ENCODE results near the gene CFAP69.

CFAP69 gene

GRCh38 chr7:90290244-90291113 is 45.5 kb downstream of the CFAP69 start:
- Histone ChIP-seq H3K4me1 (ENCODE audit: insufficient read depth, insufficient read length) (no peaks in the 10 kb centered on the region), H3K36me3 (ENCODE audit: insufficient read depth, insufficient read length, low read length) (no peaks in the 10 kb centered on the region), H3K9me3 (ENCODE audit: insufficient read depth, low read length) (peaks cover 6% of the 10 kb centered on the region; the same call in 1 of the 2 replicates), H3K4me3 (ENCODE audit: insufficient read length, low read depth) (no peak overlapping the region), H3K9ac (ENCODE audit: insufficient read length, low read depth) (no peak overlapping the region), H3K27me3 (ENCODE audit: insufficient read depth, insufficient read length) (no peaks in the 10 kb centered on the region)
- no peak for DNase-seq (ENCODE audit: low read depth, low spot score)
- no peak for TF ChIP-seq SUZ12 (IDR thresholded peaks at IDR 0.05; ENCODE audit: extremely low read depth, insufficient read depth, insufficient read length)

- DNase-seq (ENCODE audit: low read depth, low spot score), result peak; percentile 48
- no peaks in the 10 kb centered on the region for H3K4me1 ChIP-seq (ENCODE audit: insufficient read depth, insufficient read length)
- H3K4me3 ChIP-seq (ENCODE audit: insufficient read length, low read depth), result no peak overlapping the region
- H3K27me3 ChIP-seq (ENCODE audit: insufficient read depth, insufficient read length), result no peaks in the 10 kb centered on the region
- H3K9me3 ChIP-seq (ENCODE audit: insufficient read depth, low read length), result no peaks in the 10 kb centered on the region
- H3K36me3 ChIP-seq (ENCODE audit: insufficient read depth, insufficient read length, low read length), result no peaks in the 10 kb centered on the region
- H3K9ac ChIP-seq (ENCODE audit: insufficient read length, low read depth), result no peak overlapping the region
- TF ChIP-seq SUZ12 (IDR thresholded peaks at IDR 0.05; ENCODE audit: extremely low read depth, insufficient read depth, insufficient read length) (no peak), YY1 (IDR thresholded peaks at IDR 0.05; ENCODE audit: insufficient read depth, insufficient read length) (no peak), ZNF274 (IDR thresholded peaks at IDR 0.05; ENCODE audit: low read depth, low read length) (no peak)
These were observed 53.4 kb downstream of the CFAP69 start for GRCh38 chr7:90298145-90299038.

GRCh38 chr7:90303241-90303640 is 58.3 kb downstream of the CFAP69 start:
- no peak for DNase-seq (ENCODE audit: low read depth, low spot score)
- H3K9ac ChIP-seq (ENCODE audit: insufficient read length, low read depth), result no peak overlapping the region
- no peaks in the 10 kb centered on the region for H3K36me3 ChIP-seq (ENCODE audit: insufficient read depth, insufficient read length, low read length)
- H3K27me3 ChIP-seq (ENCODE audit: insufficient read depth, insufficient read length), result no peaks in the 10 kb centered on the region
- H3K4me3 ChIP-seq (ENCODE audit: insufficient read length, low read depth), result no peak overlapping the region
- TF ChIP-seq YY1 (IDR thresholded peaks at IDR 0.05; ENCODE audit: insufficient read depth, insufficient read length) (no peak), ZNF274 (IDR thresholded peaks at IDR 0.05; ENCODE audit: low read depth, low read length) (no peak), SUZ12 (IDR thresholded peaks at IDR 0.05; ENCODE audit: extremely low read depth, insufficient read depth, insufficient read length) (no peak)
- no peaks in the 10 kb centered on the region for H3K4me1 ChIP-seq (ENCODE audit: insufficient read depth, insufficient read length)
- H3K9me3 ChIP-seq (ENCODE audit: insufficient read depth, low read length), result no peaks in the 10 kb centered on the region

- no peaks in the 10 kb centered on the region for H3K4me1 ChIP-seq (ENCODE audit: insufficient read depth, insufficient read length)
- no peaks in the 10 kb centered on the region for H3K9me3 ChIP-seq (ENCODE audit: insufficient read depth, low read length)
- H3K36me3 ChIP-seq (ENCODE audit: insufficient read depth, insufficient read length, low read length), result no peaks in the 10 kb centered on the region
- H3K4me3 ChIP-seq (ENCODE audit: insufficient read length, low read depth), result no peak overlapping the region
- TF ChIP-seq YY1 (IDR thresholded peaks at IDR 0.05; ENCODE audit: insufficient read depth, insufficient read length), result no peak
- TF ChIP-seq SUZ12 (IDR thresholded peaks at IDR 0.05; ENCODE audit: extremely low read depth, insufficient read depth, insufficient read length), result no peak
- no peak for TF ChIP-seq ZNF274 (IDR thresholded peaks at IDR 0.05; ENCODE audit: low read depth, low read length)
- no peak overlapping the region for H3K9ac ChIP-seq (ENCODE audit: insufficient read length, low read depth)
- H3K27me3 ChIP-seq (ENCODE audit: insufficient read depth, insufficient read length), result no peaks in the 10 kb centered on the region
- no peak for DNase-seq (ENCODE audit: low read depth, low spot score)
These were observed 64.9 kb downstream of the CFAP69 start for GRCh38 chr7:90309872-90310271.

- Histone ChIP-seq H3K9me3 (ENCODE audit: insufficient read depth, low read length) (no peaks in the 10 kb centered on the region), H3K36me3 (ENCODE audit: insufficient read depth, insufficient read length, low read length) (no peaks in the 10 kb centered on the region), H3K4me3 (ENCODE audit: insufficient read length, low read depth) (no peak overlapping the region), H3K4me1 (ENCODE audit: insufficient read depth, insufficient read length) (no peaks in the 10 kb centered on the region), H3K9ac (ENCODE audit: insufficient read length, low read depth) (no peak overlapping the region), H3K27me3 (ENCODE audit: insufficient read depth, insufficient read length) (no peaks in the 10 kb centered on the region)
- no peak for DNase-seq (ENCODE audit: low read depth, low spot score)
- TF ChIP-seq YY1 (IDR thresholded peaks at IDR 0.05; ENCODE audit: insufficient read depth, insufficient read length) (no peak), SUZ12 (IDR thresholded peaks at IDR 0.05; ENCODE audit: extremely low read depth, insufficient read depth, insufficient read length) (no peak), ZNF274 (IDR thresholded peaks at IDR 0.05; ENCODE audit: low read depth, low read length) (no peak)
These were observed 66.2 kb downstream of the CFAP69 start for GRCh38 chr7:90311175-90311574.

- no peaks in the 10 kb centered on the region for H3K9me3 ChIP-seq (ENCODE audit: insufficient read depth, low read length)
- DNase-seq (ENCODE audit: low read depth, low spot score), result no peak
- no peaks in the 10 kb centered on the region for H3K36me3 ChIP-seq (ENCODE audit: insufficient read depth, insufficient read length, low read length)
- H3K9ac ChIP-seq (ENCODE audit: insufficient read length, low read depth), result no peak overlapping the region
- no peak overlapping the region for H3K4me3 ChIP-seq (ENCODE audit: insufficient read length, low read depth)
- no peaks in the 10 kb centered on the region for H3K4me1 ChIP-seq (ENCODE audit: insufficient read depth, insufficient read length)
- H3K27me3 ChIP-seq (ENCODE audit: insufficient read depth, insufficient read length), result no peaks in the 10 kb centered on the region
- TF ChIP-seq ZNF274 (IDR thresholded peaks at IDR 0.05; ENCODE audit: low read depth, low read length), result no peak
- TF ChIP-seq SUZ12 (IDR thresholded peaks at IDR 0.05; ENCODE audit: extremely low read depth, insufficient read depth, insufficient read length), result no peak
- TF ChIP-seq YY1 (IDR thresholded peaks at IDR 0.05; ENCODE audit: insufficient read depth, insufficient read length), result no peak
These were observed 67.8 kb downstream of the CFAP69 start for GRCh38 chr7:90312745-90313144.

GRCh38 chr7:90313907-90314306 is 68.9 kb downstream of the CFAP69 start:
- Histone ChIP-seq H3K36me3 (ENCODE audit: insufficient read depth, insufficient read length, low read length) (no peaks in the 10 kb centered on the region), H3K4me1 (ENCODE audit: insufficient read depth, insufficient read length) (no peaks in the 10 kb centered on the region), H3K4me3 (ENCODE audit: insufficient read length, low read depth) (no peak overlapping the region), H3K9ac (ENCODE audit: insufficient read length, low read depth) (no peak overlapping the region), H3K9me3 (ENCODE audit: insufficient read depth, low read length) (no peaks in the 10 kb centered on the region), H3K27me3 (ENCODE audit: insufficient read depth, insufficient read length) (no peaks in the 10 kb centered on the region)
- TF ChIP-seq YY1 (IDR thresholded peaks at IDR 0.05; ENCODE audit: insufficient read depth, insufficient read length) (no peak), SUZ12 (IDR thresholded peaks at IDR 0.05; ENCODE audit: extremely low read depth, insufficient read depth, insufficient read length) (no peak), ZNF274 (IDR thresholded peaks at IDR 0.05; ENCODE audit: low read depth, low read length) (no peak)
- no peak for DNase-seq (ENCODE audit: low read depth, low spot score)
